Measurements from ENCODE around the gene CHADL. TPM values are rescaled to one million over a fixed set of nuclear protein-coding genes. Genes with fewer than 3 reads are reported as not detected.

Gene CHADL
- total and polyA plus RNA-seq, 9 of the 15 experiments (the other 6 are each of a cell fraction or from before 2014, with no cell fraction given), result not detected

GRCh38 chr22:41285441-41285819 is 44.7 kb upstream of the CHADL start (continued):
- TF ChIP-seq CHD7 (IDR thresholded peaks at IDR 0.05; ENCODE audit: low read depth, low read length), result no peak
- TF ChIP-seq MED1 (CRISPR knock-in tag; IDR thresholded peaks at IDR 0.05; ENCODE audit: borderline replicate concordance), result no peak
- TF ChIP-seq CHD1 (IDR thresholded peaks at IDR 0.05; ENCODE audit: low read length), result no peak
- peak; percentile 11; the same call in 1 of the 2 replicates for TF ChIP-seq CTBP1 (IDR thresholded peaks at IDR 0.05; ENCODE audit: borderline replicate concordance)
- TF ChIP-seq POLR2A (conservative IDR thresholded peaks at IDR 0.05), result peak; percentile 70
- TF ChIP-seq SMARCA4 (IDR thresholded peaks at IDR 0.05), result no peak
- TF ChIP-seq UBTF (IDR thresholded peaks at IDR 0.05; ENCODE audit: borderline replicate concordance in 1 of 2, low read depth in 2 of 2, low read length in 2 of 2), result peak in 1 of 2 experiments; percentile 90; a peak in 2 of 4 replicates
- no peak for TF ChIP-seq HDAC1 (IDR thresholded peaks at IDR 0.05)
- TF ChIP-seq ZNF175 (CRISPR knock-in tag; IDR thresholded peaks at IDR 0.05; ENCODE audit: low read depth), result no peak
- no peak for TF ChIP-seq ZNF511 (CRISPR knock-in tag; IDR thresholded peaks at IDR 0.05)
- peak; percentile 70 for TF ChIP-seq PKNOX1 (IDR thresholded peaks at IDR 0.05)
- no peak for TF ChIP-seq HCFC1 (IDR thresholded peaks at IDR 0.05; ENCODE audit: low read depth, low read length)
- TF ChIP-seq KDM2B (CRISPR knock-in tag; IDR thresholded peaks at IDR 0.05), result no peak
